Fibroblast of villous mesenchyme (primary cell): ENCODE data around the gene KIAA2012. TPM values are rescaled to one million over a fixed set of nuclear protein-coding genes. Genes with fewer than 3 reads are reported as not detected.

Source experiments
- DNase-seq: peaks from one replicate; pipeline ENCODE4 v3.0.0-alpha.2; 2010; ENCODE audit warnings: low read depth
- H3K4me3 ChIP-seq: 2 replicates; pipeline ENCODE4 v1.5.1; 2011; ENCODE audit warnings: low read depth, mild to moderate bottlenecking, low read length
- CTCF ChIP-seq: IDR thresholded peaks from 2 replicates; pipeline ENCODE4 v1.5.1; 2012; ENCODE audit warnings: low read depth, mild to moderate bottlenecking, low read length; ENCODE audit not compliant: insufficient read depth
- total RNA-seq: library from RNA; depleted of rRNA; stranded (reverse); fragments of >200 nt; gene quantifications from 2 replicates; pipeline ENCODE4 v1.2.3, GENCODE V29; 2012

Gene KIAA2012
- total RNA-seq, 1 donor, result under 0.01 TPM

GRCh38 chr2:202072226-202072625, 829 bp upstream of the KIAA2012 start:
- no peak overlapping the region for H3K4me3 ChIP-seq
- peak; percentile 12 for DNase-seq
- peak; percentile 44 for TF ChIP-seq CTCF

- H3K4me3 ChIP-seq, result no peak overlapping the region
- TF ChIP-seq CTCF, result no peak
- no peak for DNase-seq
Measured at GRCh38 chr2:202074324-202074723, 1.3 kb downstream of the KIAA2012 start.

GRCh38 chr2:202079310-202079709, 6.3 kb downstream of the KIAA2012 start:
- H3K4me3 ChIP-seq, result no peak overlapping the region
- no peak for DNase-seq
- no peak for TF ChIP-seq CTCF

- H3K4me3 ChIP-seq, result no peak overlapping the region
- DNase-seq, result no peak
- TF ChIP-seq CTCF, result no peak
Measured at GRCh38 chr2:202084265-202084664, 11.2 kb downstream of the KIAA2012 start.

GRCh38 chr2:202088777-202089176, 15.7 kb downstream of the KIAA2012 start:
- no peak for TF ChIP-seq CTCF
- no peak for DNase-seq
- H3K4me3 ChIP-seq, result no peak overlapping the region

- TF ChIP-seq CTCF, result no peak
- no peak for DNase-seq
- no peak overlapping the region for H3K4me3 ChIP-seq
Measured at GRCh38 chr2:202090530-202090929, 17.5 kb downstream of the KIAA2012 start.

GRCh38 chr2:202091476-202091875, 18.4 kb downstream of the KIAA2012 start:
- H3K4me3 ChIP-seq, result no peak overlapping the region
- TF ChIP-seq CTCF, result no peak
- DNase-seq, result no peak
